Mononuclear cell (primary cell): Measurements from ENCODE around the gene AK9. TPM values are rescaled to one million over a fixed set of nuclear protein-coding genes. Genes with fewer than 3 reads are reported as not detected.
"Not testable (repeated sequence)": the region's sequence is repeated elsewhere in the genome, so short reads cannot be mapped to it uniquely, and the experiment has no call there.

ENCODE experiments used
- H3K27me3 ChIP-seq: 2 replicates; pipeline ENCODE4 v1.6.0; 2011; ENCODE audit warnings: low read length, control low read depth; ENCODE audit not compliant: insufficient read depth
- H3K4me1 ChIP-seq: 2 replicates; pipeline ENCODE4 v1.5.1; 2011; ENCODE audit warnings: mild to moderate bottlenecking, low read length, control low read depth; ENCODE audit not compliant: insufficient read depth
- H3K4me3 ChIP-seq: 2 replicates; pipeline ENCODE4 v1.5.1; 2011; ENCODE audit warnings: mild to moderate bottlenecking, low read length, moderate library complexity
- H3K9me3 ChIP-seq: 2 replicates; pipeline ENCODE4 v1.5.1; 2011; ENCODE audit warnings: low read depth, mild to moderate bottlenecking, control low read depth, low read length
- total RNA-seq: library from RNA; depleted of rRNA; stranded (reverse); fragments of >200 nt; gene quantifications from one replicate; pipeline ENCODE4 v1.2.3, GENCODE V29; 2012

Gene AK9
- total RNA-seq, 1 donor, result 8.8 TPM

GRCh38 chr6:109519647-109520046 lies 171.4 kb downstream of the AK9 start:
- peaks cover 16% of the 10 kb centered on the region for H3K4me1 ChIP-seq
- not testable (repeated sequence) for H3K4me3 ChIP-seq, H3K9me3 ChIP-seq, H3K27me3 ChIP-seq

DNA sequence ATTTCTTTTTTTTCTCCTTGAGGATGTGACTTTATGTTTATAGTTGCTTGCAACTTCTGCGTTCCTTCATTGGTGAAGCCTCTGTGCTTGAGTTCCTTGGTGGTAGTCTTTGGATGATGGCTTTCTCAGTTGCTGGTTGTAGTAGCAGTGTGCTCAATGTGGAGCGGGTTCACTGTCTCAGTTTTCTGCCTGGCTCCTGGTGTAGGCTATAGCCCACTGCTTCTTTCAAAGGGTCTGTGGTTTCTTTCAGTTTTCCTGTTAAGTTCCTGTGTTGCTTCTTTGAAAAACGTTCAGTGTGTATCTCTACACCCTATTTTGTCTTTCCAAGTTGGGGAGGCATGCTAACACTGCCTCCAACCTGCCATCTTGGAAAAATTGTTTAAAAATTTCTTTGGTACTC lies 174.1 kb downstream of the AK9 start:
- Histone ChIP-seq H3K27me3 (no peaks in the 10 kb centered on the region), H3K9me3 (no peaks in the 10 kb centered on the region), H3K4me1 (peaks cover 16% of the 10 kb centered on the region), H3K4me3 (no peak overlapping the region)

- Histone ChIP-seq H3K4me1 (peaks cover 16% of the 10 kb centered on the region), H3K27me3 (no peaks in the 10 kb centered on the region), H3K9me3 (no peaks in the 10 kb centered on the region), H3K4me3 (peak overlapping the region; percentile 22)
These were observed 175.1 kb downstream of the AK9 start for GRCh38 chr6:109515781-109516409.

GRCh38 chr6:109514946-109515345 lies 176.1 kb downstream of the AK9 start:
- Histone ChIP-seq H3K4me3 (no peak overlapping the region), H3K27me3 (no peaks in the 10 kb centered on the region), H3K4me1 (peaks cover 16% of the 10 kb centered on the region), H3K9me3 (no peaks in the 10 kb centered on the region)

DNA sequence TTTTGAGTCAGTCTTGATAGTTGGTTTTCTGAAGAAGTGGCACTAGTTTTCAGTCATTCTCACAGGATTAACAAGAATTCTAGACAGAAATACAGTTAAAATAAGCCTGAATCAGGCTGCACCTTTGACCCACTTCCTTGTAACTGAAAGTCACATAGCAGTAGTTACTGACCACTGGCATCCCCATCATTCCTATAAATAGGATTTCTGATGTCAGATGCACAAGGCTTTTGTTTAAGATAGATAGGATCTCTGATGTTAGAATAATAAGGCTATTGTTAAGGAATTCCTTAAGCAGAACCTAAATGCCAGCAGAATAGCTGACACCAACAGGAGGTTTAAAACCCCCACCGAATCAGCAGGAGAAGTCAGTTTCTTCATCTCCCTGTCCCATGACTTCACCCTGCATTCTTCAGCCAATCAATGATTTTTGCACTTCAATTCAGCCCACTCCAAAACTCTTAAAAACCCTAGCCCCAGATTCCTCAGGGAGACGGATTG lies 177.4 kb downstream of the AK9 start:
- H3K27me3 ChIP-seq, result no peaks in the 10 kb centered on the region
- no peak overlapping the region for H3K4me3 ChIP-seq
- H3K9me3 ChIP-seq, result no peaks in the 10 kb centered on the region
- peaks cover 16% of the 10 kb centered on the region for H3K4me1 ChIP-seq

GRCh38 chr6:109512271-109512817 lies 178.7 kb downstream of the AK9 start:
- Histone ChIP-seq H3K9me3 (no peaks in the 10 kb centered on the region), H3K27me3 (no peaks in the 10 kb centered on the region), H3K4me3 (no peak overlapping the region), H3K4me1 (peaks cover 16% of the 10 kb centered on the region)

DNA sequence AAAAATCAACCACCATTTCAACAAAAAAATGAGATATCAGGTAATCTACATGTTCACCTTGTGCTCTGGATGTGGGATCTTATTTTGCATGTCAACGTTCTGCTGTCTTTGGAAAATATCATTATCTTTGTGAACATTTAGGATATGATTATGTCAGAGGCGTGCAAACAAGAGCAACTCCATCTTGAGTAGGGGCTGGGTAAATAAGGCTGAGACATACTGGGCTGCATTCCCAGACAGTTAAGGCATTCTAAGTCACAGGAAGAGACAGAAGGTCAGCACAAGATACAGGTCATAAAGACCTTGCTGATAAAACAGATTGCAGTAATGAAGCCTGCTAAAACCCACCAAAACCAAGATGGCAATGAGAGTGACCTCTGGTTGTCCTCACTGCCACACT lies 179.2 kb downstream of the AK9 start:
- Histone ChIP-seq H3K27me3 (no peaks in the 10 kb centered on the region), H3K9me3 (no peaks in the 10 kb centered on the region), H3K4me1 (peaks cover 14% of the 10 kb centered on the region), H3K4me3 (no peak overlapping the region)

GRCh38 chr6:109510358-109510757 lies 180.6 kb downstream of the AK9 start:
- Histone ChIP-seq H3K9me3 (no peaks in the 10 kb centered on the region), H3K27me3 (no peaks in the 10 kb centered on the region), H3K4me1 (peaks cover 3% of the 10 kb centered on the region), H3K4me3 (no peak overlapping the region)

DNA sequence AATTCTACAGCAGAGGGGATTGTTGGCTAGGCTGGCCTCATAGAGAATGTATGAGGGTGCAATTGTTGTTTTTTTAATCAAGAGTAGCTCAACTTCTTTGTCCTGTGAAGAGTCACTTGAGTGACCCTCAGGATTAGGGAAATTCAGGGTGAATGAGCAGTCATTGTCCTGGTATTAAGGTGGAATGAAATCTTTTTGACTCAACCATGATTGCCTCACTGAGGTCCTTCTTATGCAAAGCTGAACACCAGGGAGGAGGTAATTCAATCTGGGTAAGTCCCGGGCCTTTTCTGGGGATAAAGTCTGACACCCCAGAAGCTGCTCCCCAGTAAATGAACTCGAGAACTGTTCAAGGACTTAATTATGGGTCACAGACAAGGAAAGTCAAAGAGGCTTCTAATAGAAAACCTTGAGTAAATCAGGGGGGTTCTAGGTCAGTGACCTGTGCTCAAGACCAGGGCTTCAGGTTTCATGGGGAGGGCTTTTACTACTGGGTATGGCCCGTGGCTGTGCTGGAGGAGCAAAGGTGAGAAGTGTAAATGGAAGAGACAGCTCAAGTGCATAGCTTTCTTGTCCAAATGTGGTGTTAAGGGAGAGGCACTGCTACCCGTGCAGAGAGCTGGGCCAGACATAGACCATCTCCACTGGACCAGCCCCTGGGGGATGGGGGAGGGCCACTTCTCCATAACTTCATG lies 182.7 kb downstream of the AK9 start:
- Histone ChIP-seq H3K27me3 (no peaks in the 10 kb centered on the region), H3K9me3 (no peaks in the 10 kb centered on the region), H3K4me3 (no peak overlapping the region), H3K4me1 (no peaks in the 10 kb centered on the region)

DNA sequence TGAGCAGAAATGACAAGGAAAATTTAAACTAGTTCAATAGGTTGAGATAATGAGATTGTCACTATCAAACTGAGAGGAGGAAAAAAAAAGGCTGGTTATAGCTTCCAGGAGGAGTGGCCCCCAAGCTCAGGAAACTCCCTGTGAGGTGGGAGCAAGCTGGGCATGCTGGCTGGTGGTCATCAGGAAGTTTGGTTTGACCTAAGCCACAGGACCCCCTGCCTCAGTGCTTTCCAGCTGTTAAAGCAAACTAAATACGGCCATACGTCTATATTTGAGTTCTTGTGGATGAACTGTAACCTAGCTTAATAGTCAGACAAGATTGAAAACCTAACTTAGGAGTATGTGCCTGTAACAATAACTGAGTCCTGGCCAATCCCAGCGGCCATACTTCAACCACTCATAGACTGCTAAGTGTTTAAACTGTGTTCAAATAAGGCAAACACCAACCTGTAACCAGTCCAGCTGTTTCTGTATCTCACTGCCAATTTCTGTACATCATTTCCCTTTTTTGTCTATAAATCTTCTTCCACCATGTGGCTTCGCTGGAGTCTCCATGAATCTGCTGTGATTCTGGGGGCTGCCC lies 183.4 kb downstream of the AK9 start:
- H3K4me3 ChIP-seq, result no peak overlapping the region
- H3K9me3 ChIP-seq, result no peaks in the 10 kb centered on the region
- H3K4me1 ChIP-seq, result no peaks in the 10 kb centered on the region
- H3K27me3 ChIP-seq, result no peaks in the 10 kb centered on the region

DNA sequence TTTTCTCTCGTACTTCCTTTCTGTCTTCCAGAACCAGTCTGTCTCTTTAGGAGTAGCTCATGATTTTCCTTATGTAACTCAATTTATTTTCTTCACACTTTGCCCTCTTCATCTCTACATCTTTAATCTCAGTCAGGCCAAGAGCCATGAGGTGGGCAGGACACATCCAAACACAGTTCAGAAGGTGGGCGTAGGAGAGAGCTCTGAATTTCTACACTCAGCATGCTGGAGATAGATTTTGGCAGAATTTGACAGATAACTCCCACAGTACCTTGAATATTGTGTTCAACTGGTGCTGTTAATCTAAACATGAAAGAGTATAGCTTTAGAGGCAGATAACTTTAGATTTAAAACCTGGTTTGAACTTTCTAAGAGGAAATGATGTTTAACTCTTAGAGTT lies 184.2 kb downstream of the AK9 start:
- Histone ChIP-seq H3K4me3 (no peak overlapping the region), H3K4me1 (no peaks in the 10 kb centered on the region), H3K27me3 (no peaks in the 10 kb centered on the region), H3K9me3 (no peaks in the 10 kb centered on the region)

DNA sequence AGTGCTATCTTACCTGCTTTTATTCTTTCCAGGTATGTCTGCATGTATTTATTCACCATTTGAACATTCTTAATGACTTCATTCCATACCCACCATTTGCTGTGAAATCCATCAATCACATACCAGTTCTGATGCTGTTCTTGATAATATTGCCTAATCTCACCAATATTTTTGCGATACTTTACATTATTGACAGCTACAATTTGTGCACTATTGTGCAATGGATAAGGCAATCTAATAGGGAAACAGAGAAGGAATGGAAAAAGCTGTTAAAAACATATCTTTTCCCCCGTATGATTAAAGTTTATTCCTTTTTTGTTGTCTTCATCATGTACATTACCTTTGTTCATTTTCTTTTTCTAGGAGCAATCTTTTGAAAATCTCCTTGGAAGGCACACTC lies 184.7 kb downstream of the AK9 start:
- H3K4me1 ChIP-seq, result no peaks in the 10 kb centered on the region
- H3K27me3 ChIP-seq, result no peaks in the 10 kb centered on the region
- no peak overlapping the region for H3K4me3 ChIP-seq
- H3K9me3 ChIP-seq, result no peaks in the 10 kb centered on the region

GRCh38 chr6:109503327-109504224 lies 187.4 kb downstream of the AK9 start:
- no peak overlapping the region for H3K4me3 ChIP-seq
- no peaks in the 10 kb centered on the region for H3K9me3 ChIP-seq
- H3K4me1 ChIP-seq, result no peaks in the 10 kb centered on the region
- no peaks in the 10 kb centered on the region for H3K27me3 ChIP-seq

- no peaks in the 10 kb centered on the region for H3K4me1 ChIP-seq
- H3K4me3 ChIP-seq, result no peak overlapping the region
- H3K9me3 ChIP-seq, result no peaks in the 10 kb centered on the region
- H3K27me3 ChIP-seq, result no peaks in the 10 kb centered on the region
These were observed 192.1 kb downstream of the AK9 start for GRCh38 chr6:109498936-109499335.

GRCh38 chr6:109498052-109498451 lies 192.9 kb downstream of the AK9 start:
- H3K9me3 ChIP-seq, result no peaks in the 10 kb centered on the region
- no peaks in the 10 kb centered on the region for H3K4me1 ChIP-seq
- H3K4me3 ChIP-seq, result no peak overlapping the region
- H3K27me3 ChIP-seq, result no peaks in the 10 kb centered on the region
